Stimulated activated CD4-positive, alpha-beta T cell treated with anti-CD3 and anti-CD28 coated beads, Interleukin-12 subunit alpha, Interleukin-12 subunit beta, amount 100 ng/mL, for 4 hours (primary cell): Measurements from ENCODE around the gene IMMP2L.
"Not testable (repeated sequence)": the region's sequence is repeated elsewhere in the genome, so short reads cannot be mapped to it uniquely, and the experiment has no call there.

ENCODE experiments used
- DNase-seq: peaks from one replicate; pipeline ENCODE4 v3.0.0-alpha.2; 2020

Gene IMMP2L

DNA sequence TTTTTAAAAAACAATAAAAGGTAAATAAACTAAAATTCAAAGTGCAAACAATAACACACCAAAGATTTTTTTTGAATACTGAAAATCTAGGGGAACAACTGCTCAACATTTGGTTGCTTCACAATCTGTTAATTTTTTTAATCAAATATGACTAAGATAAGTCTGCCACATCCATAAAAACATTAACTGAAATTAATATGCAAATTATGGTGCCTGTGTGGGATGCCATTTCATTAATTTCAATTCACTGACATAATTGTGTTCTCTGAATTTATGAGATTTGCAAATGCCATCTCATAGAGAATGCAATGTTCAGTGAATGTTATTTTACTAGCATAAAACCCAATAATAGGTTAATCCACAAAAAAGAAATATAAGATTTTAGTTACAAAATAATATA is 237.5 kb downstream of the IMMP2L start:
- DNase-seq, result no peak

DNA sequence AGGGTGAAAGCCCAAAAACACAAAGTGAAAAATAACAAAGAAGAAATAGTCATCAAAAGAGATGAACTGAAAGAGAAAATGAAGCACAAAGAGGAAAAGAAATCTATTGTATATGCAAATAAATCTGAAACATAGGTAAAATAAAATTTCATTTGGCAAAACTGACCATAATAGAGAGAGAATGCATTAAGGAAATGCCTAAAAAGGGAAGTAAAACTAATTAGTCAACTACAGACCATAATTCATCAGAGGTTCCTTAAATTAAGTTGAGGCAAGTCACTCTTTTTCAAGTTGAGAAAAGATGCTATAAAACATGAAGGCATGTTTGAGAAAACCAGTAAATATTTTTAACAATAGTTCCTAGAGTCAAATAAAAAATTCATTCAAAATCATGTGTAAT is 238.1 kb downstream of the IMMP2L start:
- DNase-seq, result no peak

DNA sequence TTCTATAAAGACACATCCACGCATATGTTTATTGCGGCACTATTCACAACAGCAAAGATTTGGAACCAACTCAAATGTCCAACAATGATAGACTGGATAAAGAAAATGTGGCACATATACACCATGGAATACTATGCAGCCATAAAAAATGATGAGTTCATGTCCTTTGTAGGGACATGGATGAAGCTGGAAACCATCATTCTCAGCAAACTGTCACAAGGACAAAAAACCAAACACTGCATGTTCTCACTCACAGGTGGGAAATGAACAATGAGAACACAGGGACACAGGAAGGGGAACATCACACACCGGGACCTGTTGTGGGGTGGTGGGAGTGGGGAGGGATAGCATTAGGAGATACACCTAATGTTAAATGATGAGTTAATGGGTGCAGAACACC is 238.6 kb downstream of the IMMP2L start:
- not testable (repeated sequence) for DNase-seq

DNA sequence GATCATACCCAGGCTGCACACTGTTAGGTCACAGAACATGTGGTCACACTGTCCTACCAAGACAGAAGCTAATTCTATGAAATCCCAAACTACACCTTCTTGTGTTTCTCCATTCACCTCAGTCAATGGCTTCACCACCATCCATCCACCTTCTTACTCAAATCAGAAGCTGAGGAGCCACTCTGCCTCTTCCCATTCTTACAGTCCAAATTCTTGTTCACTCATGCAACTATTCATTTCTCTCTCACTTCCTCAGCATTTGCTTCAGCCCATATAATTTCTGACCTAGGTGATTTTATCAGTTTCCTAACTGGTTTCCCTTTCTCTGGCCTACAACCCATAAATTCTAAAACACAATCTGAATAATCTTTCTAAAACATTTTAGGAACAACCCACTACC is 242.2 kb downstream of the IMMP2L start:
- no peak for DNase-seq

DNA sequence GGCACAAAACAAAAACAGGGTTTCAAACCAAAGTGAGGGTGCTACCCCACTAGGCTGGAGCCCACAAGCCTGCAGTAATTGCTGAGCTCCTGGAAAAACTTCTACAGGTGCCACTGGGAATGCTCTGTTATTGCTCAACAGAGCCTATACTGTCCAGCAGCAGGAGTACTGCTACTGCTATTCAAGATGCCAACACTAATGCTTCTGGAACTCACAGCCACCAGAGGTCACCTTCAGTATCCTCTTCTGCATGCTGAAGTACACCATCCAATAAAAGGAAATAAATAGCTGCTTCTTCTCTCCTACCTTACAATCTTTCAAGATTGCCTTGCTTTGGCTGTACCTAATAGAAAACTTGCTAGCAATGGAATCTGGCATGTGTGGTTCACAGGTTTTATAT is 249.3 kb downstream of the IMMP2L start:
- DNase-seq, result no peak

DNA sequence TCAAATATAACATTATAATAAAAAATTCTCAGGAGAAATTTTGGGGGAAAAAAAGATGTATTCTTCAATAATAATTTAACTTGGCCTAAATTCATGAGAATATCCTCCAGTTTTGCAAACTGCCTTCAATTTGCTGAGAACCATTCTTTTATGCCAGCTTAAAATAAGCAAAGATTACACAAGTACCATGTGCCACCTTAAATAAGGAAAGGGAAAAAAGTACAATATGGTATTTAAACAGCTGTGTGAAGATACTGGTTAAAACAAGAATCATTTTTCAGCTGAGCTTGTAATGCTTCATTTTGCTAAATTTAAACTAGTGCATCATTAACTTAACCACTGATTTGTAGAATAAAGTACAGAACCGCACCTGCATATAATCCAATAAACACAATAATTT is 253.6 kb downstream of the IMMP2L start:
- DNase-seq, result no peak

DNA sequence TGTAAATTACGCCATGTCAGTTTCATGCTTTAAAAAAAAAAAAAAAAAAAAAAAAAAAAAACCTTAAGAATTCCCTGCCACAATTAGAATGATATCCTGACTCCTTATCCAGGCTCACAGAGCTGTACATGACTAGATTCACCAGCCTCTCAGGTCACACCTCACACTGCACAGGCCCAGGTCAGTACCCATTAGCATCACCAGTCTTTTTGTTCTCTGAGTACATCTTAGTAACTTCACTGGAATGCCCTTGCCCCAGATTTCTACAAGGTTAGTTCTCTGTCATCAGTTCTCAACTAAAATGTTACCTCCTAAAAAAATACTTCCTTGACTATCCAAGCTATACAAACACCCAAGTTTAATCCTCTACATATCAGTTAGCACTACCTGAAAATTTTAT is 260.4 kb downstream of the IMMP2L start:
- DNase-seq, result no peak

DNA sequence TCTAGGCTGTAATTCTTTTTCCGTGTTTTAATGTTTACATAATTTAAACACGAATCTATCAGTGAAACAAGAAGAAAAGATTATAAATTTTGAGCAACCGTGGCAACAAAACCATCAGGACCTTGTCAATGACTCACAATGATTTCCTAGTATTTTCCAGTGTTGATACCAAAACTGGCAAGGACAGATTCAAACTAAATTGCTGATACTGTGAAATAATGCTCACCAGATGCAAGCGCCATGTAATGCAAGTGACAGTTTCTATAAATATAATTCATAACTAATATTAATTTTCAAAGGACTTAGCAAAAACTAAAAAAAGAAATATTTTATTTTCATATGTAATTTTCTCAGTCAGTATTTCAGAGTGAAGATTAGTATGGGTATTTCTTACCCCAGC is 267.8 kb downstream of the IMMP2L start:
- no peak for DNase-seq

DNA sequence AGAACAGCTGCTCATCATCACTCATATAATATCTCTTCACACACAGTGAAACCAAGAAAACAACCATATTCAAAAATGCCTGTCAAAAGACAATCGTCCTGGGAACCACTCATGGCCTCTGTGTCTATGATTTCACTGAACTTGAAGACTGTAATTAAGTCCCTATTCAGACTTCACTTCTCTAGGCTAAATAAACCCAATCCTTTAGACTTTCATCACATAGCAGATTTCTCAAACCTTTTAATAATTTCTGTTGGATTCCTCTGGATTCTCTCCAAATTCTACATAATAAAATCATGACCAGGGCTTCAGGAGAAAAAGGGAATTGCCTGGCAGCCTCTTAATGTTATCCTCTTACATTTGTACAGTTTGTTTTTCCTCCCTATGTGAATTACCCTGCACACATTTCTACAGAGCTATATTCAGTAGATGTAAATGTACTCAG is 270.2 kb downstream of the IMMP2L start:
- no peak for DNase-seq

DNA sequence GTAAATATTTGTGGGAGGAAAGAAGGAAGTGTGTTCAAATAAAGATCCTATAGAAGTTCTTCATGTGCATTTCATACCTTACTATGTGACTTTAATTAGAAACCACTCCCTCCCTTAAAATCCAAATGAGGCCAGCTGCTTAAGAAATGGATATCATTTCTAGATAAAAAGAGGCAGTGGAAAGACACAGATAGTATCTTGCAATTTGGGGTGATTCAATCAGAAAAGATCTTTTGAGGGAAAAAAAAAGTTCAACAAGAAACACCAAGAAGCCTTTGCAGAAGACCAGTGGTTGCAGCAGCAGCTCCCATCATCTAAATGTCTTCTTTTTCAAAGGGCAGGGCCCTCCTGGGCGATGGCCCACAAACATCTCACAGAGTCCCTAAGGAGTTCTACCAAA is 271.3 kb downstream of the IMMP2L start:
- DNase-seq, result no peak

DNA sequence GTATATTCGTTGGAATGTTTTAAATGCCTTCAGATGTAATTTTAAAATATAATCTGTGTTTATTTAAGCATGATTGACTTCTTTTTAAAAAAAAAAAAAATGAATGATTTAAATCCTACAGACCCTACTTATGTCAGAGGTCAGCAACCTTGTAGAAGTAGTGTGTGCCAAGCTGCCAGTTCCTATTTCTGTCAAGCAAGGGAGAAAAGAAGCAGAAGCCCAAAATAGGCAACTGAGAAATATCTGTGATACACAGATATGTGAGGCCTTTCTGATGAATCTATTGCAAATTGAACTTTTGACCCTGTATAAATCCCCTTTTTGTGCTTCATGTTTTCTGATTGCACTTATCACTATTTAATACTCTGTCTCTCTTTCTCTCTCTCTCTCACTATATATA is 271.9 kb downstream of the IMMP2L start:
- DNase-seq, result no peak

DNA sequence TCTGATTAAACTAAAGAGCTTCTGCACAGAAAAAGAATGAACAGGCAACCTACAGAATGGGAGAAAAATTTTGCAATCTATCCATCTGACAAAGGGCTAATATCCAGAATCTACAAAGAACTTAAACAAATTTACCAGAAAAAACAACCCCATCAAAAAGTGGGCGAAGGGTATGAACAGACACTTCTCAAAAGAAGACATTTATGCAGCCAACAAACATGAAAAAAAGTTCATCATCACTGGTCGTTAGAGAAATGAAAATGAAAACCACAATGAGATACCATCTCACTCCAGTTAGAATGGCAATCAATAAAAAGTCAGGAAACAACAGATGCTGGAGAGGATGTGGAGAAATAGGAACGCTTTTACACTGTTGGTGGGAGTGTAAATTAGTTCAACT is 273.9 kb downstream of the IMMP2L start:
- DNase-seq, result not testable (repeated sequence)

DNA sequence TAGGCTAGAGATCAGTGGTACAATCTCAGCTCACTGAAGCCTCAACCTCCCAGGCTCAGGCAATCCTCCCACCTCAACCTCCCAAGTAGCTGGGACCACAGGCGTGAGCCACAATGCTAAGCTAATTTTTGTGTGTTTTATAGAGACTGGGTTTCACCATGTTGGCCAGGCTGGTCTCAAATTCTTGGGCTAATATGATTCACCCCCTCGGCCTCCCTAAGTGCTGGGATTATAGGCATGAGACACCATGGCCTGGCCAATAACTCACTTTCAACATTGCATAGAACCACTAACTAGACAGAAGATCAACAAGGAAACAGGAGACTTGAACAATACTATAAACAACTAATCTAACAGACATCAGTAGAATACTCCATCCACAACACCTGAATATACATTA is 279.7 kb downstream of the IMMP2L start:
- no peak for DNase-seq

DNA sequence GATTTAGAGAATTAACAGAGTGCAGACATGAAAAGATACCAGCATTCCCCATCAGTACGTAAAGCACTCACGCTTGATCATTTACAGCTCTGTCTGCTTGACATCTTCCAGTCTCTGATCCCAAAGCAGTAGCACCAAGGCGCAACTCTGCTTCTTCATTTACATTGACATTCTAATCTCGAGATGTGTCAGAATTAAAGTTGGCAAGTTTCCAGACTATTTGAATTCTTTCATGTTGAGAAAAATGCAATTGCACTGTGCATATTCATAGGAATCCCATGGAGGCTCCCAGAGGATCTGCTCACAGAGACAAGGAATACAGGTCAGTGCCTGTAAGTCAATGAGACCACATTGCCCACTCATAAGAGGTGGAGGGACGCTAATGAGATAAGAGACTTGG is 287.4 kb downstream of the IMMP2L start:
- DNase-seq, result no peak

DNA sequence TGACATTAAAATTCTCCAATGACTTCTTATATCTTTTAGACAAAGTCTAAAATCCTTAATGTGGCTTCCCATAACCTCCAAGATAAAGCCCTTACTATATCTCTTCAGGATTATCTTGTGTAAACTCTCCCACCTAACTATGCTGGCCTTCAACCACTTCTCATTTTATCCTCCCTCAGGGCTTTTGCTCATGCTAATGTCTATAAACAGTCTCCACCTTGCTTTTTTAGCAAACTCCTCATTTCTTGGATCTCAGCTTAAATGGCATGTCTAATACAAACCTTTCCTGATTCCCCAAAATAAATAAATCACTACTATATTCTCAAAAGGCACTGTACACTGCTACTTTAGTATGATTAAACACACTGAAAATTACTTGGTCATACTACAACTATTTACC is 290.2 kb downstream of the IMMP2L start:
- no peak for DNase-seq

DNA sequence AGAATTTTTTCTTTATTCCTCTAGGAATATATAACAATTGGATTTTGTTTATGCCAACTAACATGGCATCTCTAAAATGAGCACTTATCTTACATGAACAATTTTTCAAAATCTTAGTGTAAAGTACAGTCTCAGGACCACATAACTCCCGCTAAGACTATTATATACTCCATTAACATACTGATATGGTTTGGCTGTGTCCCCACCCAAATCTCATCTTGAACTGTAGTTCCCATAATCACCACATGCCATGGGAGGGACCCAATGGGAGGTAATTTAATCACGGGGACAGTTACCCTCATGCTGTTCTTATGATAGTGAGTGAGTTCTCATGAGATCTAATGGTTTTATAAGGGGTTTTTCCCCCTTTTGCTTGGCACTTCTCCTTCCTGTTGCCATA is 291.5 kb downstream of the IMMP2L start:
- DNase-seq, result not testable (repeated sequence)

DNA sequence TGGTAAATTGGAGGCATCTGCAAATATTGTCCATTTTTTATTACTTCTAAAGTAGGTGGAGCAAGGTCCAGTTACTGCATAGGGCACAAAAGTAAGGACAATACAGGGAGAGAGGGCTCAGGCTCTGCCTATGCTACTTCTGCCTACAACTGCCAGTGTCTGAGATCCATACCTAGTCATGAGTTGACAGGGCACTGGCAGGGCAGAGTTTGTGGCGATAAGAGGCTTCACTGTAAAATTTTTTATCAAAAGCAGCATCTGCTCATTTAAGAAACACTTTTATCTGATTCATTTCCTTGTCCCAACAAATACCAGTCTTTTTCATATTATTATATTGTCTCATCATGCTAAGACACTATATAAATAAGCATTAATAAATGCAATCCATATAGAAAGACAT is 293.4 kb downstream of the IMMP2L start:
- no peak for DNase-seq

DNA sequence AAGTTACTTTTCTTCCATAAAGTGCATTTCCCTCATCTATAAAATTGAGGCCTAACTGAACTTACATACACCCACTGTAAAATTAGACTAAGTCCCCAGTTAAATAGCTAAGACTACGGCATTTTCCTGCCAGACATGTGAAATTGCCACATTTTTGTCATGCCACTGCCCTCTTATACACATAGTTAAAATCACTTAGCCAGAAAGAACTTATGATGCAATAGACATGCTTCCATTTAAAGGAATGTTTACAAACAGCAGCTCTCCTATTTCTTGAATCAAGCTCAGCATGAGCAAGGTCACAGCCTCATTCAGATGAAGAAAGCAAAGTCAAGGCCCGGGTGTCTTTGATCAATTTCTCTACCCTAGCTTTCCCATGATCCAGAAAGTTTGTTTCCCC is 295.7 kb downstream of the IMMP2L start:
- no peak for DNase-seq

DNA sequence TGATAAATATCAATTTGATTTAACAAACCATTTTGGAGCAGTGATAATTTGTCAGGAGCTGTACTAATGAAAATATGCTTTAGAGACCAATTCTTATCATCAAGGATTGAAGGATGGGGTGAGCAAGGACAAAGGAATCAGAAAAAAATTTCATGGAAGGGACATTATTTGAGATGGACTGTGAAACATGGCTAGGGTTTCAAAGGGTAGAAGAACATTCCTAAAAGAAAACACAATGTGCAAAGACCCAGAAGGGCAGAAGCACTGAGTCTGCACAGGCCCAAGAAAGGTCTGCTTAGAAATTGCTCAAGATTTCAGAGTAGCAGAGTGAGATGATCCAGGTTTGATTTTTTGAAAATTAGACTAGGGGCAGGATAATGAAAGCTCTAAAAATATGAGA is 296.9 kb downstream of the IMMP2L start:
- DNase-seq, result no peak

DNA sequence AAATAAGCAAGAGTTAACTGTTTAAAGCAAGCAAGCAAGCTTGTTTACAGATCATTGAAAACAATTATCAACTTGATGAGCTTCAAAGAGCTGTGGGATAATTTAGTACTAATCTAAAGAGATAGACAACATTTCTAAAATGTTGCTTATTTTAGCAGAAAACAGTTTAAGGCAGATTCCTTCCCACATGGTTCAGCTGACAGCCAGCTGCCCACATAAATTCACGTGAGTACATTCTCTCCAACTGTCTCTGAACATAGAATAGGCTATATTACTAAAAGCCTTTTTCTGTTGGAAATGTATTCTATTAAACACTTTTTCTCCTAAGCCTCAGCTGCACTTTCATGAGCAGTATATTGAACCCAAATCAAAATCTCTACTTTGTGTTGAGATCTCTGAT is 297.3 kb downstream of the IMMP2L start:
- no peak for DNase-seq

DNA sequence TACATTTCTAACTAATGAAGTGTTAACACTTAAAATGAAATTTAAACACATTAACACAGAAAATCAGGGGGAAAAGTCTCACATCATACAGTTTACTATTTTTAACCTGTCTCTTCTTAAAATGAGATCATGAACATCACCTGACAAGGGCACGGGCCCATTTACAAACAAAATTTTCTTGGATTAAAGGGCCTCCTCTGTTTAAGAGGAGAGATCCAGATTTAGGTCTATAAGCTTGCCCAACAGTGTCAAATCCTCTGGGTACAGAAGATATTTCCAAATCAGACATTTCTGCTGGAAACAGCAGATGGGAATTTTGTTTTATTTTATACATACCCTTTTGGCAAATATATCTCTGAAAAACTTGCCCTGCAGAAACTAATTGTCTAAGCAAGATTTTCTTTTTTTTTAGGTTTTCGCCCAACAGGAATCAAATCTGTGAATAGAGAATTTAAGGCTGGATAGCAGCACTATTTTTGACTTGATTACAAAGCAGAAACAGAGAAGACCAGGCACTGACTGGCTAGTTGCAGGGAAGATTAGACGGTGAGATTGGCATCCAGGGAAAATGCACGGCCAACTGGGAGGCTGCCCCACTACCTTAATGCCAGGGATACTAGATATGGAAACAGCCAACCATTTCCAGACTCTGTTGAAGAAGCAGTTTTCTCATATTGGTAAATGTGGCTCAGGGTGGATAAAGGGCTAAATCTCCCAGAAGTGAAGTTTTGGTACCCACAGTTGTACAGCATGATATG is 298.0 kb downstream of the IMMP2L start:
- DNase-seq, result no peak

DNA sequence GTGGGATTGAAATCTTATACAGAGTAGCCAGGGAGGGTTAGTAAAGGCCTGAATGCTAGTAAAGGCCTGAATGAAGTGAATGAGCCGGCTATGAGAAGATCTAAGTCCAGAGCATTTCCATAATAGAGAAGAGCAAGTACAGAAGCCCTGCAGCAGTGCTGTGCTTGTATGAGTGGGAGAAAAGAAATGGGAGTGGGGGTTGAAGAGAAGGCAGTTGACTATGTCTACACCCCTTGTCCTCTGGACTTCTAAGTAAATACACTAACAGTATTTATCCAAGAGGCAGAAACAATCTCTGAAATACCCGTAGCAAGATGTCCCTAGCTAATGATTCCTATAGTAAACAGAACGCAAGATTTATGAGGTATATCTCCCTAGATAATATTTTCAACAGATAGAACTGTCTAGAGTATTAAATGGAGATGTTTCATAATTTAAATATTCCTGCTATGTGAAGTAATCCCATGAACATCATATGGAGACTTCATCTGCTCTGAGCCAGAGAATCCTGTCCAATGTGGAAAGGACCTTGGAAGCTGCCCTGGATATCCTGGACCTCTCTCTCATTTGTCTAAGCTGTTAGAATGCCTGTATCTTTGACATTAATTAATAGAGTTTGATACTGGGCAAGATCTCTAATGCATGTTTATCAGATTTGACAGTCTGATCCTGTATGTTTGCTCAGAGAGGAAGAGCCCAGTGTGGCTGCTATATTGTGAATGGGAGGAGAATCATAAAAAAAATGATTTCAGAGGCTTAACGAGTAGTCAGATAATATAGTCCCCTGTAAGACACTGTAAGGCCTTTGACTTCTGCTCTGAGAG is 299.8 kb downstream of the IMMP2L start:
- no peak for DNase-seq

DNA sequence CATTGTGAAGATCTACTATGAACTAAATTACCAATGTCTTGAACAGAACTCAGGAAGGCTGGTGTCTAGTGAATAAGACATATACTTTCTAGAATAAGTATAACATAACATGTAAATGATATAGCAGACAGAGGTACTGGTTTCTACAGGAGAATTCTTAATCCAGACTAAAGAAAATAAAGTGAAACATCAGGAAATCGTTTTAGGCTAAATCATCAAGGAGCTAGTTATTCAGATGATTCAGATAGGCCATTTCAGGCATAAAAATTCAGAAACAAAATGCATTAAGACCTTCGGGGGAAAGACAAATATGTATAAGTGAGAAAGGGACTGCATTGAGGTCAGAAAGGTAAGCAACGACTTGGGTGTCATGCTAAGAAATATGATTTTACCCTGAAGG is 300.8 kb downstream of the IMMP2L start:
- no peak for DNase-seq

DNA sequence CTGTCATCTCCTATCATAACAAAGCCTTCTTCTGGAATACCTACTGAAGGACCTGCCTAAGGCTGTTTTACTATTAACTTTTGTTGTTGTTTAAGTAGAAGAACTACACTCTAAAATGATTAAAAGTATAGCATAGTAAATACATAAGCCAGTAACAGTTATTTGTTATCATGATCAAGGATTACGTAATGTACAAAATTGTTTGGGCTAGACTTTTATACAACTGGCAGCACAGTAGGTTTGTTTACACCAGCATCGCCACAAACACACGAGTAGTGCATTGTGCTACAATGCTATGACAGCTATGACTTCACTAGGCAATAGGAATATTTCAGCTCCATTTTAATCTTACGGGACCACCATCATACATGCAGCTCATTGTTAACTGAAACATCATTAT is 302.3 kb downstream of the IMMP2L start:
- DNase-seq, result no peak

DNA sequence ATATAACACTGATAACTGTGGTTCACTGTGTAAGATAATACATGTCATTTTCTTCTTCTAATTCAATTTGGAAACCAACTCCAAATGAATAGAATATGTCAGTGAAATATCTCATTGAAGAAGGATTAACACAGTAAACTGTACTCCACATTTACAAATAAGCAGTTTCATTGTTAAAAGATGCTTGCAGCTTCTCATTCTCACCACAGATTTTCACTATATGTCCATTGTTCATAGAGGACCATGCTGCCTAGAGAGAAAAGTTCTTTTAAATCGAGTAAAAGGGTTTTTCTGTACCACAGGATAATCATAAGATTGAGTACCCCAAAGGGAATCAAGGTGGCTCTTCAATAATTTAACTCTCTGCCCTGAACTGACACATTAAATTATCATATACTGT is 305.9 kb downstream of the IMMP2L start:
- no peak for DNase-seq
